Aorta (tissue), 5 donors: ENCODE data around the gene SPATA4. TPM values are rescaled to one million over a fixed set of nuclear protein-coding genes. Genes with fewer than 3 reads are reported as not detected.

Experiments
- ATAC-seq: fragments of 200-7000 bp; cut with Tn5 transposase; one replicate; pipeline ENCODE4 v1.9.1; 2022; ENCODE audit warnings: moderate library complexity; ENCODE audit not compliant: low FRiP score
- DNase-seq, 2 donors: peaks; one replicate each; pipeline ENCODE4 v3.0.0-alpha.2; 2020
- H3K27ac ChIP-seq, 2 donors: one replicate each; pipeline ENCODE4 v1.5.1; 2013; ENCODE audit warnings: low read length in 2 of 2, mild to moderate bottlenecking in 2 of 2, moderate library complexity in 2 of 2, control low read depth in 1 of 2, inconsistent platforms in 1 of 2, low read depth in 1 of 2
- H3K27me3 ChIP-seq, 2 donors: one replicate each; pipeline ENCODE4 v1.6.1; 2013; ENCODE audit warnings: control low read depth in 1 of 2, low read length in 1 of 2, mild to moderate bottlenecking in 1 of 2, moderate library complexity in 1 of 2; ENCODE audit not compliant: insufficient read depth in 2 of 2, control insufficient read depth in 1 of 2
- H3K36me3 ChIP-seq, 2 donors: one replicate each; pipeline ENCODE4 v1.6.1; 2013; ENCODE audit warnings: control low read depth in 1 of 2, low read length in 1 of 2, mild to moderate bottlenecking in 1 of 2; ENCODE audit not compliant: insufficient read depth in 2 of 2, control insufficient read depth in 1 of 2
- H3K4me1 ChIP-seq, 2 donors: one replicate each; pipeline ENCODE4 v1.6.1; 2013; ENCODE audit warnings: low read length in 2 of 2, control low read depth in 1 of 2, mild to moderate bottlenecking in 1 of 2, moderate library complexity in 1 of 2; ENCODE audit not compliant: insufficient read depth in 2 of 2, control insufficient read depth in 1 of 2
- H3K4me3 ChIP-seq, 2 donors: one replicate each; pipeline ENCODE4 v1.5.1; 2013; ENCODE audit warnings: low read length in 2 of 2, control low read depth in 1 of 2, mild to moderate bottlenecking in 1 of 2
- H3K9me3 ChIP-seq: one replicate; pipeline ENCODE4 v1.6.1; 2013; ENCODE audit warnings: mild to moderate bottlenecking, low read length; ENCODE audit not compliant: control insufficient read depth
- WGBS, 2 donors: extraction: QIAGEN DNeasy Blood & Tissue Kit; methylation state at CpG; one replicate each; pipeline ENCODE4 v1.1.7; 2013; 5-methylcytosine and 5-hydroxymethylcytosine counted together
- intact Hi-C, 2 donors: fragments of 100-400 bp; cut with DNase I; formaldehyde crosslinking; loops; one replicate each; pipeline versions ENCODE4 v1.14.2 to v1.15.0; 2022
- long read RNA-seq, 2 donors: library from polyadenylated mRNA; unstranded; transcript quantifications; one replicate each; pipeline ENCODE4 v2.0.0, GENCODE V29; 2020 to 2021
- polyA plus RNA-seq, 2 donors: library from polyadenylated mRNA; stranded (reverse); fragments of 200-250 nt; gene quantifications; one replicate each; pipeline ENCODE4 v1.2.3, GENCODE V29; 2013
- total RNA-seq, 2 donors: library from RNA; stranded (reverse); fragmentation: NEBNext Ultra II Directional; extraction: Animal tissue kit (Norgen Biotek cat#: 25700); gene quantifications; one replicate each; pipeline ENCODE4 v1.2.1, GENCODE V29; 2021
- donor health status: healthy with polysubstance abuse.
- donor health status: Bipolar disorder and iron deficiency.
- donor health status: DM: no; HTN: no; CAD: no.
- donor health status: DM: no; HTN: no; CAD: no.
- donor health status: DM: yes; HTN: yes; CAD: no.

Gene SPATA4
- not detected for total RNA-seq
- polyA plus RNA-seq: not detected
- long read RNA-seq, donor 1: 0 reads
- long read RNA-seq, donor 2: 0 reads

DNA sequence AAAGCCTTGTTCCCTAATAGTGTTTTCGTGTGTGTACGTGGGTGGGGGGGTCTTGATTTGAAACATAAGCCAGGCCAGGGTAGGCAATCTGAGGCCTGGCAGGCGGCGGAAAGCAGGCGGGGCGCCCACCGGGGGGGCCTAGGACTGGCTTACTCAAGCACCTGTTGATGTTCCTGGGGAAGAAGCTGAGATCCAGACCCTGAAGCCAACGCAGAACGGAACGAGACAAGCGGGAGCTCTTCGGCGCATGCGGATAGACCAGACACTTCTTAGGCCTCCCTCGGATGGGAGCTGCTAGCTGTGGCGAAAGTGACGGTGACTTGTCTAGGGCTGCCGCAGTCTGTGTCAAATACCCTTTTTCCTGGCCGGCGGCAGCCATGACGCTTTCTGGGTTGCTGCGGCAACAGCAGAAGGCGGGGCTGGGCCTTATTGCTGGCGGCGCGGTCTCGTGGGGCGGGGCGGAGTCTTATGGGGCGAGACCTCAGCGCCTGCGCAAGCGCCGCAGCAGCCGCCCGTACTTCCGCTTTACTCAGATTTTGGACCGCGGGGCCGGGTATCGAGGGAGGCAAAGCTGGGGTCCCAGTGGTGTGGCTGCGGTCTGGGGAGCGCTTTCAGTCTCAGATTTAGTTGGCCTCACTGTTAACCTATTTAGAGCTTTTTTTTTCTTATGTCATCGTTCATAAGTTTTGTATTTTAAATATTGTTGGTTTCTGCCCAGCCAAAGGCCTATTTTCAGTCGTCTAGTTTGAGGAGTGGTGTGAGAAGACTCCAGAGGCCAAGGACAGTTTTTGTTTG lies at the start of gene SPATA4:
Gene SPATA4 (minus strand): TSS at position 402 of the 795 bp plus-strand sequence. CDS start 23 bp downstream, at position 379.
- ATAC-seq (peak; percentile 98), DNase-seq (peak; percentile 97 to 98)
- intact Hi-C loops: loop anchor here in 1 of 2 donors (5.0 kb wide), 1 partner anchor 82 kb away; no protein-coding TSS in a partner anchor
- Histone ChIP-seq H3K36me3 (no peaks in the 10 kb centered on the region), H3K27me3 (no peaks in the 10 kb centered on the region), H3K27ac (no peak within 1 kb of the TSS), H3K9me3 (no peaks in the 10 kb centered on the region), H3K4me1 (peaks cover 0 to 3% of the 10 kb centered on the region in 2 donors), H3K4me3 (peak within 1 kb of the TSS in 1 of 2 donors; percentile 65)
- 0% methylated on average over 45 of the region's 45 CpGs for WGBS, 2 donors

DNA sequence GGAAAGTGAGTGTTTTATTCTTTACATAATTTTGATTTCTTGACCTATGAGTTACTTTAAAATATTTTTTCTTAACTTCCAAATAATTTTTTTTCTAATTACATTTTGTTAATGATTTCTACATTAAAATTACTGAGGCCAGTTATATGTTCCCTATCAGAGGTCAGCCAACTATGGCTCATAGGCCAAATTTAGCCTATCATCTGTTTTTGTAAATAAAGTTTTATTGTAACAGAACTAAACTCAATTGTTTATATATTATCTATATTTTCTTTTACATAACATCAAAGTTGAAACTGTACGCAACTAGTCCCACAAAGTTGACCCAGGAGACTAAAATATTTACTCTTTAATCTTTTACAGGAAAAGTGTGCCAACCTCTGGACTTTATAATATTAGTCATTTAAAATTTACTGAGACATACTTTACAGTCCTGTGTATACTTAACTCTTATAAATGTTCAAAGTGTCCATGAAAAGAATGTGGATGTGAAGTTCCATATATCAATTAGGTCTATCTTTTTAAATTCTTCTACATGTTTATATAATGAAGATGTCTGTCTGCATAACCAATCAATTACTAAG lies 47.5 kb upstream of the SPATA4 start:
- WGBS, 2 donors: 95 to 98% methylated on average over 1 of the region's 1 CpG
- Histone ChIP-seq H3K4me1 (no peaks in the 10 kb centered on the region), H3K27ac (no peak overlapping the region), H3K27me3 (no peaks in the 10 kb centered on the region), H3K4me3 (no peak overlapping the region), H3K36me3 (no peaks in the 10 kb centered on the region), H3K9me3 (no peaks in the 10 kb centered on the region)
- ATAC-seq (no peak), DNase-seq (no peak)
- intact Hi-C loops: no loop called here

DNA sequence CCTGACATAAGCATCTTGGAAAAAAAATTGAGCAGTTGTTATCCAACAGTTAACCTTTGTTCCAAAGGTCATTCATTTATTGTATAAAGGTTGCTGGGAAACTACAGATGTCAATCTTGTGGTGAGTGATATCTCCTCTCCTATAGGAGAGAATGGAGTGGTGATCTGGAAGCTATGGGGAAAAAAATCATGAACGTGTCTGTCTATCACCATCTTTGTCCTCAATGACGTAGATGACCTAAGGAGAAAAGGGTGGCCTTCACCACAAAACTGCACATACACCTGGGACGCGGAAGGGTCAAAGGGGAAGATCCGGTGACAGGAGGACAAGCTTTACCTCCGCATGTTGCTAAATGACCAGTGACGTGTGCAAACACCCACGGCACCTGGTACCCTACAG lies 46.3 kb upstream of the SPATA4 start:
- no peak overlapping the region for H3K27ac ChIP-seq

DNA sequence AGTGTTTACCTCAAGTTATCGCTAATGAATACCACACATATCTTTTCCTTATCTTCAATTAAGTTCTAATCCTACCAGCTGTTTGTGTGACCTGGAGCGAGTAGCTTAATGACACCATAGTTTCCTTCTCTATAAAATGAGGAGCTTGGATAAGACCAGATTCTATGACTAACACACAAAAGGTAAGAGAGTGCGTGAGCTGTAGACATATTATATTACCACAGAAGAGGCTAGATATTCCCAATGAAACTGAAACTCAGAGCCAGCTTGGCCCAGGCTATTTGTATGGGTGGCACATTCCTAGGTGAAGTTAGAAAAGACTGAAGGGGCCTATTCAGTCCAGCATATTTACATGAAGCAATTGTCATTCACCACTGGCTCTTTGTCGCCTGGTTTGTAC lies 43.4 kb upstream of the SPATA4 start:
- DNase-seq: no peak
- peaks cover 0 to 2% of the 10 kb centered on the region in 2 donors for H3K36me3 ChIP-seq
- no peak overlapping the region for H3K4me3 ChIP-seq
- peak overlapping the region; percentile 78 to 91 for H3K27ac ChIP-seq
- intact Hi-C loops: loop anchor here (2.0 to 5.0 kb wide), 4 partner anchors 33 to 82 kb away; no protein-coding TSS in a partner anchor
- no peaks in the 10 kb centered on the region for H3K4me1 ChIP-seq
- ATAC-seq: no peak
- no peaks in the 10 kb centered on the region for H3K27me3 ChIP-seq
- peaks cover 1% of the 10 kb centered on the region for H3K9me3 ChIP-seq
- WGBS, 2 donors: 47 to 56% methylated on average over 4 of the region's 4 CpGs

More for the DNA sequence above, 46.3 kb upstream of the SPATA4 start:
- 96% methylated on average over 8 of the region's 8 CpGs for WGBS, 2 donors
- ATAC-seq (no peak), DNase-seq (no peak)
- Histone ChIP-seq H3K36me3 (no peaks in the 10 kb centered on the region), H3K27me3 (no peaks in the 10 kb centered on the region), H3K4me1 (no peaks in the 10 kb centered on the region), H3K9me3 (peaks cover 1% of the 10 kb centered on the region), H3K4me3 (no peak overlapping the region)
- intact Hi-C loops: no loop called here

DNA sequence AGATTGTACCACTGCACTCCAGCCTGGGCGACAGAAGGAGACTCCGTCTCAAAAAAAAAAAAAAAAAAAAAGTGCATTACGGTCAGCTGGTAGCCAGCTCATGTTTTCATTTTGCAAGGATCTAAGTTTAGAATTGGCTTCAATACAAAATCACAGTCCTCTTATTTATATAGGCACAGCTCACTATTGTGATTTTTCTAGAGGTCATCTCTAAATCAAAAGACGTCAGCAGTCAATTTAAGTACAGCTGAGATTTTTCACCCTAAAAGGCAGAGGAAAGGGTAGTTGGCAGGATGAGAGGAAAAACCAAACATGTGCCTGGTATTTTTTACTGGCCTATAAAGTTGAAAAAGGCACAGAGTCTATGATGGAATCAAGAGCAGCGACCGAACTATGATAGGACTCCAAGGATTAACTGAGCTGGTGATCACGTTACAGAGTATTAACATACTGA lies 42.8 kb upstream of the SPATA4 start:
- ATAC-seq (peak; percentile 85), DNase-seq (no peak)
- Histone ChIP-seq H3K27ac (peak overlapping the region; percentile 91 to 92), H3K9me3 (peaks cover 1% of the 10 kb centered on the region), H3K4me1 (no peaks in the 10 kb centered on the region), H3K36me3 (peaks cover 0 to 2% of the 10 kb centered on the region in 2 donors), H3K4me3 (no peak overlapping the region), H3K27me3 (no peaks in the 10 kb centered on the region)
- intact Hi-C loops: loop anchor here (2.0 to 5.0 kb wide), 4 partner anchors 34 to 83 kb away; no protein-coding TSS in a partner anchor
- WGBS, 2 donors: 4 to 7% methylated on average over 7 of the region's 7 CpGs

DNA sequence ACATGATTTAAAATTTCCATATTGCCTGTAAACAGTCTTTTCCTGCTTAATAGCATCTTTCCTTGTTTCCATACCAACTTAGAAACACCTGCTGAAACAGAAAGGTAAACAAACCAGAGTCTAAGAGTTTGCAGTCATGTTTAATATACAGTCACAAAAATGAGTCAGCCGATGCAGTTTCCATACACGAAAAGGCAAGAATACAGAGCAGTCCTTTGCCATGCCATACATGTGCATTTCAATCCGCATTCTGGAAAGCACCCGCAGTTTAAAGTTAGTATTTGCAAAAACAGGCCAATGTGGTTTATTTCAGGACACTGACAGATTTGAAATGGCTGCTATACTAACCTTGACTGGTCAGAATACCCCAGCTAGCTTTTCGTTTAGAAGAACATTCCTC lies 41.6 kb upstream of the SPATA4 start:
- no peak for ATAC-seq
- Histone ChIP-seq H3K27me3 (no peaks in the 10 kb centered on the region), H3K36me3 (peaks cover 0 to 2% of the 10 kb centered on the region in 2 donors), H3K4me3 (peak overlapping the region in 1 of 2 donors; percentile 26), H3K4me1 (no peaks in the 10 kb centered on the region), H3K27ac (peak overlapping the region in 1 of 2 donors; percentile 28), H3K9me3 (peaks cover 1% of the 10 kb centered on the region)
- intact Hi-C loops: loop anchor here in 1 of 2 donors (5.0 kb wide), 2 partner anchors 35 to 50 kb away; no protein-coding TSS in a partner anchor
- DNase-seq: no peak
- WGBS, 2 donors: 49 to 53% methylated on average over 5 of the region's 5 CpGs

DNA sequence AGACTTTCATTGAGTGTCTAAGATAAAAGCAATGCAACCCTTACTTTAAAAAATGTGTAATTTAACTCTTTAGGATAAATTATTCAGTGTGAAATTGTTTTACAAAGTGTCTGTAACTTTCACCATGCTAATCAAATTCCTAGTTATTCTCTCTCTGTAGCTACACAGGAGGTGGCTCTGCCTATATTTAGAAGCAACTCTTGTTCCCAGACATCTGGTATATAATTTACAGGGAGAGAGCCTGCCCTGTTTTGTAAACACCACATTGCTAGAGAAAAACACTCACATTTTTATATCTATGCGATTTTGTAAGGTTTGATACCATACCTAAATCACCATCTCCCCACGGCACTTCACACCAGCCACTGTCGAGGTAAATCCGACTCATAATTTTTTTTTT lies 35.5 kb upstream of the SPATA4 start:
- no peaks in the 10 kb centered on the region for H3K9me3 ChIP-seq
- DNase-seq (no peak), ATAC-seq (no peak)
- intact Hi-C loops: no loop called here
- no peak overlapping the region for H3K4me3 ChIP-seq
- H3K36me3 ChIP-seq: peaks cover 0 to 2% of the 10 kb centered on the region in 2 donors
- H3K4me1 ChIP-seq: peaks cover 0 to 2% of the 10 kb centered on the region in 2 donors
- 73% methylated on average over 4 of the region's 4 CpGs for WGBS, 2 donors
- H3K27ac ChIP-seq: no peak overlapping the region
- no peaks in the 10 kb centered on the region for H3K27me3 ChIP-seq

DNA sequence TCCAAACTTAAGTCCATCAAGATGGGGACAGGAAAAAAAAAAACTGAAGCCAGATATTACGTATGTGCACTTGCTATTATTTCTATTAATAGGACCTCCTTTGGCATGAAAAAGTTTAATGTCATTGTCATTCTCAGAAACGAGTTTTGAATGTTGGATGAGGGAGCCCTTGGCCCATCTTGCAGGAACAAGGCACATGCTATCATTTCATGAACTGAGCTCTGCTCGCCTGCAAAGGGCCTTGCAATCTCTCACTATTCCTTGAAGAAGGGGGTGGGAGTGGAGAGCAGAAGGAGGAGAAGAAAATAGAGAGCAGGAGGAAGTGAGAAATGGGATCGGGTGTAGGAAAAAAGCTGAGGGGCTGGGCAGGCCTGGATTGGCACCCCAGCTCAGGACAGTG lies 34.3 kb upstream of the SPATA4 start:
- 27 to 30% methylated on average over 4 of the region's 4 CpGs for WGBS, 2 donors
- H3K27ac ChIP-seq: no peak overlapping the region
- H3K9me3 ChIP-seq: no peaks in the 10 kb centered on the region
- peaks cover 0 to 2% of the 10 kb centered on the region in 2 donors for H3K36me3 ChIP-seq
- ATAC-seq: no peak
- intact Hi-C loops: no loop called here
- H3K4me1 ChIP-seq: peaks cover 0 to 2% of the 10 kb centered on the region in 2 donors
- H3K27me3 ChIP-seq: no peaks in the 10 kb centered on the region
- no peak overlapping the region for H3K4me3 ChIP-seq
- no peak for DNase-seq
